Measurements from ENCODE around the gene RAP1GDS1.

- TF ChIP-seq FOSL1 (IDR thresholded peaks at IDR 0.05; ENCODE audit: low read depth) (no peak), CTCF (IDR thresholded peaks at IDR 0.05 in 2 of 3, conservative IDR thresholded peaks at IDR 0.05 in 1 of 3; ENCODE audit: borderline replicate concordance in 1 of 3, insufficient read depth in 1 of 3, low read depth in 2 of 3, low read length in 2 of 3) (no peak), POLR2A (IDR thresholded peaks at IDR 0.05; ENCODE audit: borderline replicate concordance, extremely low read depth, insufficient read depth, insufficient read length) (no peak), MAX (IDR thresholded peaks at IDR 0.05) (no peak), EZH2phosphoT487 (IDR thresholded peaks at IDR 0.05; ENCODE audit: borderline replicate concordance) (no peak), ATF3 (IDR thresholded peaks at IDR 0.05) (no peak), EZH2 (IDR thresholded peaks at IDR 0.05) (no peak), CEBPB (IDR thresholded peaks at IDR 0.05; ENCODE audit: low read depth) (no peak), RAD21 (IDR thresholded peaks at IDR 0.05; ENCODE audit: low read depth) (no peak), REST (IDR thresholded peaks at IDR 0.05; ENCODE audit: low read depth) (no peak), JUND (IDR thresholded peaks at IDR 0.05) (no peak), ZBTB33 (IDR thresholded peaks at IDR 0.05; ENCODE audit: extremely low read depth, insufficient replicate concordance, low read length) (no peak)
Measured at GRCh38 chr4:98423009-98423408, 161.8 kb downstream of the RAP1GDS1 start.
